GM21825 (cell line): ENCODE data around the gene MACF1.
A peak's percentile ranks its signal among the peaks of the same experiment; 100 is the strongest.
"Not testable (repeated sequence)": the region's sequence is repeated elsewhere in the genome, so short reads cannot be mapped to it uniquely, and the experiment has no call there.

Source experiments
- ATAC-seq: cut with Tn5 transposase; IDR thresholded peaks from one replicate; pipeline ENCODE4 v1.9.1; 2021; ENCODE audit warnings: mild to moderate bottlenecking, moderate library complexity; ENCODE audit not compliant: unreplicated experiment

MACF1 gene

GRCh38 chr1:39204441-39205081 lies at the start of gene MACF1:
MACF1 (plus strand) TSS chr1:39204695; CDS start chr1:39205023, 328 bp downstream.
- ATAC-seq: peak; percentile 32

- no peak for ATAC-seq
Observed at GRCh38 chr1:39157304-39157703, 47.2 kb upstream of the MACF1 start.

DNA sequence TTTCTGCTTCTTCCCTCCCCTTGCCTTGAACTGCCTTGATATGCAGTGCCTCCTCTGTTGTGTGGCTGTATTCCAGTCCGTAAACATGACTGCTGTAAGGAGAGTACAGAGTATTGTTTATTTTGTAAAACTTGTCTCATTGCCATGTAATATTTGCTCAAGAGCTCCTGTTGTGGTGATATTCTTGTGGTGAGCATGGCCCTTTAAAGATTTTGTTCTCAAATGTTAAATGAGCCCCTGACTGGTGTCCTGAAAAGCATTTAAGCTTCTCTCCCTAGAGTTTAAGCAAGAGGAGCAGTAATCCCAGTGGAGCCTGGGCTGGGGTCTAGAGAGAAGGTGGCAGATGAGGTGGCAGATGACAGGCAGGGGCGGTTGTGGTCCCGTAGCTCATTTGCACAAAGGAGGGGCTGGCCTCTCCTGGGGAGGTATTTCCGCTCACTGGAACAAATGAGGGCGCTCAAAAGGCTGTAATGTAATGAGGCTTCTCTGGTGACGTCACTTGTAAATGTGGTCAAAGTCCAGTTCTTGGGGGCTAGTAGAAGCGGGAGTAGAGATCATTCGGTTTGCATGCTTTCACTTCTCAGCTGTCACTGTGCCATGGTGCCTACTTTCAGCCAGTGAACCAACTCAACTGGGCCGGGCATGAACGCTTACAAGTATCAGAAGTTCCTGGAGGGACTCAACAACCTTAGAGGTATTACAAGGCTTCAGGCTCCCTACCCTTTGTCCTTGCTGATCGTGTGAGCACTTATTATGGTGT lies 46.0 kb upstream of the MACF1 start:
- ATAC-seq: no peak

- ATAC-seq: no peak
Observed at GRCh38 chr1:39159224-39160036, 45.1 kb upstream of the MACF1 start.

GRCh38 chr1:39160703-39161102 lies 43.8 kb upstream of the MACF1 start:
- ATAC-seq: no peak

GRCh38 chr1:39161811-39162210 lies 42.7 kb upstream of the MACF1 start:
- ATAC-seq: not testable (repeated sequence)

DNA sequence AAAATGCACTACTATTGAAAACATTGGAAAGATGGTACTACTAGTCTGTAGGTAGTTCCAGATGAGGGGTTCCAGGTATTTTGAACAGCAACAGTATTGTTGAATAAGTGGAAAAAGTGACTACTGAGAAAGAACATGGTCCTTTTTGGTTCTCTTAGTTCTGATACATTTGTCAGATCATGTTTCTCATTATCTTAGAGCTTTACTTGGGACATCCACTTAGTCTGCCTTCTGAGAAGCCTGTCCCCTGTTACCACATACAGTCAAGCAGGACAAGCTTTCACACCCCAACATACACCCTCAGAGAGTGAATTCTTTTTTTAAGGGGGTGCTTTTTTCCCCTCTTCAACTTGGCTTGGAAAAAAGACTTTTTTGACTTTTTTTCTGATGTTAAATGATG lies 41.0 kb upstream of the MACF1 start:
- no peak for ATAC-seq

GRCh38 chr1:39164256-39164655 lies 40.2 kb upstream of the MACF1 start:
- ATAC-seq: no peak

DNA sequence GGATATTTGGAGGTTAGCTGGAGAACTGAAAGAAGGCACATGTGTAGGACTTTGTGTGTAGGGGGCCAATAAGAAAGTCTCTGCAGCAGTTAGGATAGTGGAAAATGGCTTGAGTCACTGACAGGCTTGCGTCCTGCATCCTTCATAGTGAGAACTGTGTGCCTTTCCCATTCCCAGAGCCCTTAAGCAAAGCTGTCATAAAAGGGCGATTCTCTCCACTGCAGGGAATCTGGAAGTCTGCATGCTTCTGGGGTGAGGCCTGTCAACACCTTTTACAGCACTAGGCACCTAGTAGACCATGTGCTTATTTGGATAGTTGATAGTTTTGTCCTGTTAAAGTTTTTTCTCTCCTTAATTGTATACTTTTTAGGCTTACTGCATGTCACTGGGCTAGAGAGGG lies 39.4 kb upstream of the MACF1 start:
- ATAC-seq: no peak

GRCh38 chr1:39165488-39165887 lies 39.0 kb upstream of the MACF1 start:
- no peak for ATAC-seq

DNA sequence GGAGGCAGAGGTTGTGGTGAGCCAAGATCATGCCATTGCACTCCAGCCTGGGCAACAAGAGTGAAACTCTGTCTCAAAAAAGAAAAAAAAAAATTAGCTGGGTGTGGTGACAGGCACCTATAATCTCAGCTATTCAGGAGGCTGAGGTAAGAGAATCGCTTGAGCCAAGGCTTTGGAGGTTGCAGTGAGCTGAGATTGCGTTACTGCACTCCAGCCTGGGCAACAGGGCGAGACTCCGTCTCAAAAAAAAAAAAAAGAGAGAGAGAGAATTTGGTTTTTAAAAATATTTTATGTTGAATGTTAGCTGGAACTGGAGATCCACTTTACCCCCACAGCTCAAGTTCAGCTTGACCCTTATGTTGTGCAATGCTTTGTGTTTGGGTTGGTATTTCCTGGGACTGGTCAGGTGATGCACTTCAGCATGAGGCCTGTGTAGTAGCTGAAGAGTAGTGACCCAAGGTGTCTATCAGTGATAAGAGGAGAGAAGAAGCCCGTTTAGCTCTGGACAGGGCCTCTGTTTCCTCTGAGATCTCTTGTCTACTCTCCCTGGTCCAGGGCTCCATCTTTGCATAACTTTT lies 36.8 kb upstream of the MACF1 start:
- no peak for ATAC-seq

- no peak for ATAC-seq
Observed at GRCh38 chr1:39168301-39169080, 36.0 kb upstream of the MACF1 start.

DNA sequence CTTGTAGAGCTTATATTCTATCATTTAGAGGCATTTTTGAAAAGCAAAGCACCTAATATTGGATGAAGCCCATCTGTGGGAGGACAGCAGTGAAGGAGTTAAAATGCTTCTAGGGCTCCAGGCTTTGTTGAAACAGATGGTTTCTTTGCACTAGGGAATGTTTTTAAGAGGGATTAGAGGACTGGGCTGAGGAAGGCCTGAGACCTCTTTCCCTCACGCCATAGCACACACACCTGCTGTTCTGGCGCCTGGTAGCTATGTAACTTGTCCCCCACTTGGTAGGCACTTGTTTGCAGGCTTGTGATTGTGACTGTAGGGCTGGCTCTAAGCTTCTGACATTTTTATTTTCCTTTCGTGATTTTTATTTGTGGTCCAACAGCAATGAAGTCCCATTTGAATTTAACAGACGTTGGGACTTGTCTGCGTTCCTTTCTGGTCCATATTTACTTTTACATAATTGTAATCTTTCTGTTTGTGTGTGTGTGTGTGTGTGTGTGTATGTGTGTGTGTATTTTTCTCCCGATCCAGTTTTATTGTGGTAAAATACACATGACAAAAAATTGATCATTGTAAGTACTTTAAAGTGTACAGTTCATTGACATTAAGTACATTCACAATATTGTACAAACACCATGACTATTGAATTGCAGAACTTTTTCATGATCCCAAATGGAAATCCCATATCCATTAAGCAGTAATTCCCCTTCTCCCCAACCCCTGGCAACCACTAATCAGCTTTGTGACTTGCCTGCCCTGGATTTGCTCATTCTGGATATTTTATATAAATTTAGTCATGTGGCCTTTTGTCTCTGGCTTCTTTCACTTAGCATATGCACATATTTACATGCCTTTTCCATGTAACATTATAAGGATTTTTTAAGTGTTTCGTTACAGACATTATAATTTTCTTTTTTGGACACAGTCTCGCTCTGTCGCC lies 33.5 kb upstream of the MACF1 start:
- ATAC-seq: no peak

- ATAC-seq: no peak
Observed at GRCh38 chr1:39173119-39173994, 31.1 kb upstream of the MACF1 start.

DNA sequence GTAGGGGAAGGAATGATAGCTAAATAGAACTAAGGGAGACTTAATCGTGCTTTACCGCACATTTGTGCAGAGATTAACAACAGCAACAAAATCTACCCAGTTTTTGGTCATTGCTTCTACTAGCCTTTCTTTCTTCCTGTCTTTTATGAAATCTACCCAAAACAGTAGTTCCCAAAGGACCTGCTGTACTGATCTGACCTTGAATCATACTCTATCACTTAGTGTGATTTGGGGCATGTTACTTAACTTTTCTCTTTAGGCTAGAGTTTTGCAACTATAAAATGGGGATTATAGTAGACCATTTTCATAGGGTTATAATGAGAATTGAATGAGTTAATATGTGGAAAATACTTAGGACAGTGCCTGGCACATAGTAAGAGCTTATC lies 30.5 kb upstream of the MACF1 start:
- no peak for ATAC-seq

DNA sequence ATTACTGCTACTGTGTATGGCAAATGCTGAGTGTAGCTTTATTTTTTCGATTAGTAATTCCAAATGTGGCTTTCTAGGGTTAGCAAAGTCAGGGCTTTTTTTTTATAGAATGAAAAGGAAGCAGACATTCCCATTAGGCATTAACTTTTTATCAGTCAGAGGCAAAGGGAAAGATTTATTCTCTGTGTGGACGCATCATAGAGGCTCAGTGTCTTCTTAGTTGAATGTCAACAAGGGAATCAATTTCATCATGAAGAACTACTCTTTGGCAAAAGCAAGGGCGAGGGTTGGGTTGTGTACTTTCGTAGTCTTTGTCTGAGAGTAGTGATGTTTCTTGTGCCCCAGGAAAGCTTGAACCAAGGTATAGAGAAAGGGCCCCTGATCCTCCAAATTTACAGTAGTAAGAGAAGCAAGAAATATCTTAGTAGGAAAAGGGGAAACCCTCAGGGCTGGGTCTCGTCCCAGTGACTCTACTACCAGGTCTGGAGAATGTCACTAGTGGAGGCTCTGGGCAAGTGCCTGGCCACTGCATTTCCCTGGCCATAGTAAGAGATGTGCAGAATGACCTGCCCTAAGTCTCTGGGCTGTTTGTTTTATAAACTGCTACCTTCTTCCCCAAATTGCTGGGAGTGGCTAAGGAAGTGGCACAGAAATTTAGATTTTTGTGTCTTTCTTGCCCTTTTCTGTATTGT lies 30.0 kb upstream of the MACF1 start:
- no peak for ATAC-seq

- ATAC-seq: no peak
Observed at GRCh38 chr1:39177706-39178105, 26.8 kb upstream of the MACF1 start.
